HL-60 (cell line): ENCODE data around the gene ANKRD9.

ENCODE experiments used
- DNase-seq, 2 experiments: peaks; one replicate each; pipeline ENCODE4 v3.0.0-alpha.2; 2010 to 2020; ENCODE audit warnings: low read depth in 1 of 2, low spot score in 1 of 2
- H3K27ac ChIP-seq: fragments of 250-450 bp; sonication (Bioruptor Pico); replicated peaks from 2 replicates; pipeline ENCODE4 v1.5.1; 2020; ENCODE audit warnings: mild to moderate bottlenecking, moderate library complexity
- H3K27me3 ChIP-seq: fragments of 250-450 bp; sonication (Bioruptor Pico); 2 replicates; pipeline ENCODE4 v1.5.1; 2021; ENCODE audit warnings: mild to moderate bottlenecking, moderate library complexity; ENCODE audit not compliant: insufficient read depth, poor library complexity, severe bottlenecking
- H3K4me3 ChIP-seq: replicated peaks from 2 replicates; pipeline ENCODE4 v1.5.1; 2011; ENCODE audit warnings: mild to moderate bottlenecking, control low read depth, low read length; ENCODE audit not compliant: insufficient read depth
- GABPA ChIP-seq: IDR thresholded peaks from 2 replicates; pipeline ENCODE4 v1.6.1; 2012; ENCODE audit warnings: low read depth
- POLR2AphosphoS5 ChIP-seq: IDR thresholded peaks from 2 replicates; pipeline ENCODE4 v1.6.1; 2012; ENCODE audit warnings: low read depth
- SPI1 ChIP-seq: IDR thresholded peaks from 2 replicates; pipeline ENCODE4 v1.6.1; 2012; ENCODE audit warnings: low read depth, mild to moderate bottlenecking, borderline replicate concordance
- TF ChIP-seq, protein P1 (sequence below): IDR thresholded peaks from 2 replicates; pipeline ENCODE4 v1.6.1; 2012; ENCODE audit warnings: low read depth; ENCODE audit not compliant: insufficient replicate concordance
- TF ChIP-seq, protein P2 (sequence below): IDR thresholded peaks from one replicate; pipeline ENCODE4 v1.5.1; 2011; ENCODE audit warnings: low read length, control low read depth, inconsistent platforms; ENCODE audit not compliant: insufficient read depth

ANKRD9 gene

DNA sequence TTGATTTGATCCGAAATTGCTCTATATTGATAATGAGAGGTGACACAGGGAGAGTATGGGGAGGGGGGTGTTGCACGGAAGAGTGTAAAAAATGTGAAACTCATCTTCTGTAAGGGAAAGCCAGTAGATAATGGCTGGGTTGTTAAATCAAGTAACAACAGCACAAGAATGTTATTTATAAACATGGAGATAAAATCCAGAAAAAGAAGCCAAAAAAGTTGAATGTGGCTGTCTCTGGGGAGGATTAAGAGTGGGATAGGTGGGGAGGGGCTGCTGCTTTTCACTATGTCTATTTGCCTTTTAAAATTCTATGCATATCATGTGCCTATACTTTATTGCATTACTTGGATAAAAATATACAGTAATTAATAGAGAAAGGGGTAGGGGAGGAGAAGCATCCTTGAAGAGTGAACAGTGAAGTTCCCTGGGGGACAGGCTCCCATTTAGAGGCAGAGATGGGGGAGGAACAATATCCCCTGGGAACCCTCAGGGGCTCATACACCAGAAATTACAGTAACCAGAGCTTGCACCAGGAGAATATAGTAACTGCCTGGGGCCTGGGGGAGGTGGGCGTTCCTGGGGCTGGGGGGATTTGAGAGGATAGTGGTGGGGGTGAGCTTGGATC, 39.2 kb upstream of the ANKRD9 start:
- H3K4me3 ChIP-seq, result no peak overlapping the region
- peaks cover 19% of the 10 kb centered on the region for H3K27me3 ChIP-seq
- DNase-seq, result no peak
- TF ChIP-seq POLR2AphosphoS5 (no peak), GABPA (no peak), SPI1 (no peak)
- TF ChIP-seq, protein P1, sequence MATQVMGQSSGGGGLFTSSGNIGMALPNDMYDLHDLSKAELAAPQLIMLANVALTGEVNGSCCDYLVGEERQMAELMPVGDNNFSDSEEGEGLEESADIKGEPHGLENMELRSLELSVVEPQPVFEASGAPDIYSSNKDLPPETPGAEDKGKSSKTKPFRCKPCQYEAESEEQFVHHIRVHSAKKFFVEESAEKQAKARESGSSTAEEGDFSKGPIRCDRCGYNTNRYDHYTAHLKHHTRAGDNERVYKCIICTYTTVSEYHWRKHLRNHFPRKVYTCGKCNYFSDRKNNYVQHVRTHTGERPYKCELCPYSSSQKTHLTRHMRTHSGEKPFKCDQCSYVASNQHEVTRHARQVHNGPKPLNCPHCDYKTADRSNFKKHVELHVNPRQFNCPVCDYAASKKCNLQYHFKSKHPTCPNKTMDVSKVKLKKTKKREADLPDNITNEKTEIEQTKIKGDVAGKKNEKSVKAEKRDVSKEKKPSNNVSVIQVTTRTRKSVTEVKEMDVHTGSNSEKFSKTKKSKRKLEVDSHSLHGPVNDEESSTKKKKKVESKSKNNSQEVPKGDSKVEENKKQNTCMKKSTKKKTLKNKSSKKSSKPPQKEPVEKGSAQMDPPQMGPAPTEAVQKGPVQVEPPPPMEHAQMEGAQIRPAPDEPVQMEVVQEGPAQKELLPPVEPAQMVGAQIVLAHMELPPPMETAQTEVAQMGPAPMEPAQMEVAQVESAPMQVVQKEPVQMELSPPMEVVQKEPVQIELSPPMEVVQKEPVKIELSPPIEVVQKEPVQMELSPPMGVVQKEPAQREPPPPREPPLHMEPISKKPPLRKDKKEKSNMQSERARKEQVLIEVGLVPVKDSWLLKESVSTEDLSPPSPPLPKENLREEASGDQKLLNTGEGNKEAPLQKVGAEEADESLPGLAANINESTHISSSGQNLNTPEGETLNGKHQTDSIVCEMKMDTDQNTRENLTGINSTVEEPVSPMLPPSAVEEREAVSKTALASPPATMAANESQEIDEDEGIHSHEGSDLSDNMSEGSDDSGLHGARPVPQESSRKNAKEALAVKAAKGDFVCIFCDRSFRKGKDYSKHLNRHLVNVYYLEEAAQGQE, result no peak
- TF ChIP-seq, protein P2, sequence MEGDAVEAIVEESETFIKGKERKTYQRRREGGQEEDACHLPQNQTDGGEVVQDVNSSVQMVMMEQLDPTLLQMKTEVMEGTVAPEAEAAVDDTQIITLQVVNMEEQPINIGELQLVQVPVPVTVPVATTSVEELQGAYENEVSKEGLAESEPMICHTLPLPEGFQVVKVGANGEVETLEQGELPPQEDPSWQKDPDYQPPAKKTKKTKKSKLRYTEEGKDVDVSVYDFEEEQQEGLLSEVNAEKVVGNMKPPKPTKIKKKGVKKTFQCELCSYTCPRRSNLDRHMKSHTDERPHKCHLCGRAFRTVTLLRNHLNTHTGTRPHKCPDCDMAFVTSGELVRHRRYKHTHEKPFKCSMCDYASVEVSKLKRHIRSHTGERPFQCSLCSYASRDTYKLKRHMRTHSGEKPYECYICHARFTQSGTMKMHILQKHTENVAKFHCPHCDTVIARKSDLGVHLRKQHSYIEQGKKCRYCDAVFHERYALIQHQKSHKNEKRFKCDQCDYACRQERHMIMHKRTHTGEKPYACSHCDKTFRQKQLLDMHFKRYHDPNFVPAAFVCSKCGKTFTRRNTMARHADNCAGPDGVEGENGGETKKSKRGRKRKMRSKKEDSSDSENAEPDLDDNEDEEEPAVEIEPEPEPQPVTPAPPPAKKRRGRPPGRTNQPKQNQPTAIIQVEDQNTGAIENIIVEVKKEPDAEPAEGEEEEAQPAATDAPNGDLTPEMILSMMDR, result no peak
- no peak overlapping the region for H3K27ac ChIP-seq

DNA sequence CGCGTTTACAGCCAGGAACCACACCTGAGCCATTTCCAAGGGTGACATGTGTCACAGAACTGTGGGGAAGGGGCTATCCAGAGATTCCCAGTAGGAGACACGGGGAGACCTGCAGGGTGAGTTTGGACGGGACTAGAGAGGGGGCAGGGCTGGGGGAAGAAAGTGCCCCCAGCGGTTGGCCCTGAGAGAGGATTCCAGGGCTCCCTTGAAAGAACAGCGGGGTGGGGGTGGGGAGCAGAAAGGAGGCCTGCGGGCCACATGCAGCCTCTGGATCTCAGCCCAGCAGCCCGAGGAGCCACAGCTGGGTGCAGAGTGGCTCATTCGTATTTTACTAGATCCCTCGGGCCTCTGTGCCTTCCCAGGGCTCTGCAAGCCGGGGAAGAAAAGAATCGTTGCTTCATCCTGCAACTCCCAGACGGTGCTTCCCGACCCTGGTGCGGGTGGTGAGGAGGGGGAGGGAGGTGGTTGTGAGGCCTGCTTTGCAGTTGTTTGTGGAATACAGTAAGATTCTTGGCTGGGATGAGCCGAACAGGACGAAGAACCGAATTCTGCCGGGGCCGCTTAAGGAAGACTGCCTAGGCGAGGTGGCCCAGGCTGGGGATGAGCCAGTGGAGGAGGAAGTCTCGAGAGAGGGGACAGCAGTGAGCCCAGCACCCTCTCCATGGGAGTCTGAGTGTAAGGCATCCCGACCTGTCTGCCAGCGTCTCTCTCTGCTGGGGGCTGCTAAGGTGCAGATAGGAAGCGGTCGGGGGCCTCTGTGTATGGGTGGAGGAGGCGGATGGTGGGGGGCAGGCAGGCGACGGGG, 36.1 kb upstream of the ANKRD9 start:
- Histone ChIP-seq H3K27ac (no peak overlapping the region), H3K27me3 (peaks cover 28% of the 10 kb centered on the region), H3K4me3 (no peak overlapping the region)
- DNase-seq, result no peak
- no peak for TF ChIP-seq POLR2AphosphoS5
- no peak for TF ChIP-seq SPI1
- TF ChIP-seq, protein P2, result no peak
- TF ChIP-seq, protein P1, result no peak
- TF ChIP-seq GABPA, result no peak

DNA sequence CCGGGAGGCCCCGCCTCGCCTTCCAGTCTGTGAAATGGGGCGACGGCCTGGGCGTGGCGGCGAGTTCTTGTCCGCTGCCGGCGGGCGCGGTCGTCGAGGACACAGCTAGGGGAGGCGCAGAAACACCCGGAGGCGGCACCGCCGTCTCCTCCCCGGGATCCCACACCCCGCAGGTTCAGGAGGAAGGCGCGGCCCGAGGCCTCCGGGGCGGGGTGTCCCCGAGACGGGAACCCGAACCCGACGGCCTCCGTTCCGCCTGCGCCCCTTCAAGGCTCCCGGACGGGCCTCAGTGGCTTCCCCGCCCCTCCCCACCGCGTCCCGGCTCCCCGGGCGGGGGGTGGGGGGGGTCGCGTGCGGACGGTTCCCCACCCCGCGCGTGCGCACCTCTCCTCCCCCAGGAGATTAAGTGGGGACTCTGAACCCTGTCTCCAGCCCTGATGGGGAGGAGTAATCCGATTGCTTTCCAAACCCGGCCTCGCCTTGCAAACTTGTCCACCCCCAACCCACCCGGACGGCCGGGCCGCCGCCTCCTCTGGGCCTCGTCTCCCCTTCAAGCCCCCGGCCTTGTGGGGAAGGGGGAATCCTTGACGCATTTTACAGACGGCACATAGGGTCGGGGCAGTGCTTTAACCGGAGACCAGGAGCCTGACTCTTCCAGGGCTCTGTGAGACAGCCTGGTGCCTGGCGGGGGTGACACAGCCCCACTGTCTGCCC, 35.3 kb upstream of the ANKRD9 start:
- Histone ChIP-seq H3K27ac (no peak overlapping the region), H3K27me3 (peaks cover 28% of the 10 kb centered on the region), H3K4me3 (no peak overlapping the region)
- DNase-seq, result no peak
- TF ChIP-seq POLR2AphosphoS5 (no peak), GABPA (no peak), SPI1 (no peak)
- TF ChIP-seq, protein P2, result no peak
- TF ChIP-seq, protein P1, result no peak
